ENCODE results near the gene PKD1.

The PKD1 gene

GRCh38 chr16:2053211-2053610 is 82.5 kb downstream of the PKD1 start:
- Histone ChIP-seq H3K36me3 (peaks cover 13% of the 10 kb centered on the region), H3K27me3 (no peaks in the 10 kb centered on the region), H3K9me3 (no peaks in the 10 kb centered on the region), H3K4me1 (no peaks in the 10 kb centered on the region), H3K4me3 (ENCODE audit: low read depth, low read length) (no peak overlapping the region)
- no peak for TF ChIP-seq CTCF (IDR thresholded peaks at IDR 0.05; ENCODE audit: low read depth, low read length)
- DNase-seq, result no peak

GRCh38 chr16:2048116-2048543 is 87.6 kb downstream of the PKD1 start:
- Histone ChIP-seq H3K27me3 (no peaks in the 10 kb centered on the region), H3K4me1 (no peaks in the 10 kb centered on the region), H3K9me3 (no peaks in the 10 kb centered on the region), H3K4me3 (ENCODE audit: low read depth, low read length) (peak overlapping the region; percentile 91), H3K36me3 (peaks cover 26% of the 10 kb centered on the region)
- DNase-seq, result no peak
- TF ChIP-seq CTCF (IDR thresholded peaks at IDR 0.05; ENCODE audit: low read depth, low read length), result no peak

GRCh38 chr16:2047330-2048115 is 88.2 kb downstream of the PKD1 start, which contains the start of the genes NTHL1 and TSC2:
Gene NTHL1 (minus strand): TSS chr16:2047834. CDS start chr16:2047823, 11 bp downstream.
Gene TSC2 (plus strand): TSS chr16:2047985. CDS start chr16:2048616, 631 bp downstream.
- H3K4me1 ChIP-seq, result no peaks in the 10 kb centered on the region
- DNase-seq, result peak; percentile 98
- peaks cover 27% of the 10 kb centered on the region for H3K36me3 ChIP-seq
- no peaks in the 10 kb centered on the region for H3K9me3 ChIP-seq
- TF ChIP-seq CTCF (IDR thresholded peaks at IDR 0.05; ENCODE audit: low read depth, low read length), result peak; percentile 26
- H3K27me3 ChIP-seq, result no peaks in the 10 kb centered on the region
- peak within 1 kb of the TSS; percentile 91 for H3K4me3 ChIP-seq (ENCODE audit: low read depth, low read length)

GRCh38 chr16:2046893-2047329 is 88.8 kb downstream of the PKD1 start:
- H3K36me3 ChIP-seq, result peaks cover 26% of the 10 kb centered on the region
- peak overlapping the region; percentile 91 for H3K4me3 ChIP-seq (ENCODE audit: low read depth, low read length)
- H3K4me1 ChIP-seq, result no peaks in the 10 kb centered on the region
- H3K9me3 ChIP-seq, result no peaks in the 10 kb centered on the region
- no peak for DNase-seq
- no peak for TF ChIP-seq CTCF (IDR thresholded peaks at IDR 0.05; ENCODE audit: low read depth, low read length)
- H3K27me3 ChIP-seq, result no peaks in the 10 kb centered on the region

- Histone ChIP-seq H3K4me1 (no peaks in the 10 kb centered on the region; the same call in 1 of the 2 replicates), H3K9me3 (no peaks in the 10 kb centered on the region), H3K4me3 (ENCODE audit: low read depth, low read length) (peak overlapping the region; percentile 91), H3K36me3 (peaks cover 21% of the 10 kb centered on the region), H3K27me3 (no peaks in the 10 kb centered on the region)
- no peak for DNase-seq
- no peak for TF ChIP-seq CTCF (IDR thresholded peaks at IDR 0.05; ENCODE audit: low read depth, low read length)
These were observed 89.5 kb downstream of the PKD1 start for GRCh38 chr16:2045965-2046892.
